Cardiac fibroblast (primary cell): ENCODE measurements around the gene CLINT1.

Experiments
- DNase-seq, 2 donors: peaks; one replicate each; pipeline versions ENCODE4 v3.0.0 to v3.0.0-alpha.2; 2010; ENCODE audit warnings: low read depth in 2 of 2
- H3K4me3 ChIP-seq, 2 donors: replicated peaks in 1 of 2; 1 replicate in 1 of 2; 2 replicates in 1 of 2; pipeline ENCODE4 v1.5.1; 2011; ENCODE audit warnings: low read depth in 2 of 2, low read length in 2 of 2, mild to moderate bottlenecking in 2 of 2, moderate library complexity in 1 of 2
- TF ChIP-seq, protein P1 (sequence below): IDR thresholded peaks from one replicate; pipeline ENCODE4 v1.5.1; 2011; ENCODE audit warnings: low read depth, mild to moderate bottlenecking, low read length, inconsistent platforms

CLINT1 gene

DNA sequence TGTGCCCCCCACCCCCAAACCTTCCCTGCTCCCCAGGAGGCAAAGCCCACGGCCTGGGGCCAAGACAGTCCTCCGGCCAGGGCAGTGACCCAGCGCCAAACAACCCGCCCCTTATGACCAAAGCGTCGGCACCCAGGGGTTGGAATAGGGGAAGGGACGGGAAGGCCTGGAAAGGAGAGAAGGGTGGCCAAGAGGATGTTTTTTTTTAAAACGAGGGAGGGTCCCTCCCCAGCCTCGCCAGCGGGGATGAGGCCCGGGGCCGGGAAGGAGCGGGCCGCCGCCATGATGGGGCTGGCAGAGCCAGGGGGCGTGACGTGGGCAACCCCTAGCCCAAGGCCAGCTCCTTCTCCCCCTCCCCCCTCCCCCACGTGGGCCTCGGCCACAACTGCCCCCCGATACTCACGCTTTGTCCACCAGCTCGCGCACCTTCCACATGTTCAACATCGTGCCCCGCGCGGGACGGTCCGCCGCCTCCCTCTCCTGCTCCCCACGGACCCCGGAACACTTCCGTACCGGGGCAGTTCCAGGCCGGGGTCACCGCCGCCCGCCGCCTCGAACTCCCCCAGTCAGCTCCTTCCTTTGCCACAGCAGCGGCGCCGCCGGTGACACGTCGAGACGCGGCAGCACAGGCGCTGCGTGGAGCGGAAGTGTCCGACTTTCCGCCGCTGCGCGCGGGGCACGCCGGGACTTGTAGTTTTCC, at the start of gene CLINT1:
CLINT1 (minus strand) TSS at position 619 of the 700 bp plus-strand sequence; CDS start at position 444, 175 bp downstream.
- TF ChIP-seq, protein P1, sequence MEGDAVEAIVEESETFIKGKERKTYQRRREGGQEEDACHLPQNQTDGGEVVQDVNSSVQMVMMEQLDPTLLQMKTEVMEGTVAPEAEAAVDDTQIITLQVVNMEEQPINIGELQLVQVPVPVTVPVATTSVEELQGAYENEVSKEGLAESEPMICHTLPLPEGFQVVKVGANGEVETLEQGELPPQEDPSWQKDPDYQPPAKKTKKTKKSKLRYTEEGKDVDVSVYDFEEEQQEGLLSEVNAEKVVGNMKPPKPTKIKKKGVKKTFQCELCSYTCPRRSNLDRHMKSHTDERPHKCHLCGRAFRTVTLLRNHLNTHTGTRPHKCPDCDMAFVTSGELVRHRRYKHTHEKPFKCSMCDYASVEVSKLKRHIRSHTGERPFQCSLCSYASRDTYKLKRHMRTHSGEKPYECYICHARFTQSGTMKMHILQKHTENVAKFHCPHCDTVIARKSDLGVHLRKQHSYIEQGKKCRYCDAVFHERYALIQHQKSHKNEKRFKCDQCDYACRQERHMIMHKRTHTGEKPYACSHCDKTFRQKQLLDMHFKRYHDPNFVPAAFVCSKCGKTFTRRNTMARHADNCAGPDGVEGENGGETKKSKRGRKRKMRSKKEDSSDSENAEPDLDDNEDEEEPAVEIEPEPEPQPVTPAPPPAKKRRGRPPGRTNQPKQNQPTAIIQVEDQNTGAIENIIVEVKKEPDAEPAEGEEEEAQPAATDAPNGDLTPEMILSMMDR: no peak
- peak within 1 kb of the TSS; percentile 96 to 97 for H3K4me3 ChIP-seq
- peak; percentile 82 to 86 for DNase-seq

DNA sequence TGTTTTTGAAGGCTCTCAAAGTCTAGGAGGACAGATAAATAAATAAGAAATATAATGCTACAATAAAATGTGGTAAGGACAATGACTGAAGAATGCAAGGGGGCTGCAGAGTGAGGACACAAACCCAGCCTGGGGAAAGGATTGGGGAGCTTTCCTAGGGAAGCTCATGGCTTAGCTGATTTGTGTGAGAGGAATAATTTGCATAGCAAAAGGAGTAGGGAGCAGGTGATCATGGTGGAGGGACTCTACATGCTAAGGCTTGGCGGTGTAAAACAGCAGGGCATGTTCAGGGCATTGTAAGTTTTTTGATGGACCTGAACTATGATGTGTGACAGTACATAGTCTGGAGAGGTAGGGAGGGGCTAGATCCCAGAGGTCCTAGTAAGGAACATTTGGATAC, 49.5 kb upstream of the CLINT1 start:
- H3K4me3 ChIP-seq: no peak overlapping the region
- DNase-seq: no peak
- TF ChIP-seq, protein P1: no peak

DNA sequence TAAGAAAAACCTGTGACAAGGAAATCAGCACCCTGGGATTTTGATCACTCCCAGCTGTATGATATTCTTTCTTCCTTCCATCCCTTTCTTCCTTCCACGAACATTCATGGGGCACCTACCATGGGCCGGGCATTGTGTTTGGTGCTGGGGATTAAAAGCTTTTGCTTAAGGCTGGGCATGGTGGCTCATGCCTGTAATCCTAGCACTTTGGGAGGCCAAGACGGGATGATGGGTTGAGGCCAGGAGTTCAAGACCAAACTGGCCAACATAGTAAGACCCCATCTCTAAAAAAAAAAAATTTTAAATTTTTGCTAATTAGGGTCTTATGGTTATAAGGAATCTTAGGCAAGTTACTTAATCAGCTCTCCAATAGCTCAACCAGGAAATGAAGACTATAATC, 48.5 kb upstream of the CLINT1 start:
- no peak overlapping the region for H3K4me3 ChIP-seq
- DNase-seq: no peak
- TF ChIP-seq, protein P1: no peak

DNA sequence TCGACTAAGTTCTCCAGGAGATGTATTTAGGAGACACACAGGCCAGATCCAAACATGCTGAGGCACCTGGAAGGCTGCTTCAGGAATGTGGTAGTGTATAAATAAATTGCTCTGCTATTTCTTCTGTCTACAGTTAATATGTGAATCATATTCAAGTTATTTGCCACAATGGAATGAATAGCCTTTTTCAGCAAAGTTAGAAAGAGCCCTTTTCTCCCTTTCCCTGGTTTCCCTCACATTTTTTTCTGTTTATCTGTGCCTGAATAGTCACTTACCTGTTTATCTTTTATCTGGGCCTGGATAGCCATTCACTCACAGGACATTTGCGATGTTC, 44.1 kb upstream of the CLINT1 start:
- DNase-seq: no peak
- TF ChIP-seq, protein P1: no peak
- no peak overlapping the region for H3K4me3 ChIP-seq

GRCh38 chr5:157902449-157903116, 43.6 kb upstream of the CLINT1 start:
- DNase-seq: no peak
- H3K4me3 ChIP-seq: no peak overlapping the region
- TF ChIP-seq, protein P1: no peak

- TF ChIP-seq, protein P1: no peak
- H3K4me3 ChIP-seq: no peak overlapping the region
Observed at GRCh38 chr5:157900644-157901043, 41.7 kb upstream of the CLINT1 start.

DNA sequence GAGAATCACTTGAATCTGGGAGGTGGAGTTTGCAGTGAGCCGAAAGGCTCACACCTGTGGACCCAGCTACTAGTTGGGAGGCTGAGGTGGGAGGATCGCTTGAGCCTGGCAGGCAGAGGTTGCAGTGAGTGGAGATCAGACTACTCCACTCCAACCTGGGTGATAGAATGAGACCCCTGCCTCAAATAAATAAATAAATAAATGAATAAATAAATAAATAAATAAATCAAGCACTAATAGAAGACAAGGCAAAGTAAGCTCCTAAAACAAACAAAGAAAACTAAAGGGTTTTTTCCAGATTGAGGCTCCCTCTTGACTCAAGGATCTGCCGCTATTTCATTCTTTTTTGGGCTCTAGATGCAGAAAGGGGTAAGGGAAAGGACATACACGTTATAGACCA, 34.7 kb upstream of the CLINT1 start:
- no peak for DNase-seq
- TF ChIP-seq, protein P1: no peak
- H3K4me3 ChIP-seq: no peak overlapping the region

More at GRCh38 chr5:157900644-157901043, 41.7 kb upstream of the CLINT1 start:
- no peak for DNase-seq
